ENCODE results near the gene SWAP70. TPM values are rescaled to one million over a fixed set of nuclear protein-coding genes. Genes with fewer than 3 reads are reported as not detected.

The SWAP70 gene
- total and polyA plus RNA-seq, 2 of the 13 experiments (the other 11 are each of a cell fraction or from before 2014, with no cell fraction given) = 4.6 to 8.7 TPM

DNA sequence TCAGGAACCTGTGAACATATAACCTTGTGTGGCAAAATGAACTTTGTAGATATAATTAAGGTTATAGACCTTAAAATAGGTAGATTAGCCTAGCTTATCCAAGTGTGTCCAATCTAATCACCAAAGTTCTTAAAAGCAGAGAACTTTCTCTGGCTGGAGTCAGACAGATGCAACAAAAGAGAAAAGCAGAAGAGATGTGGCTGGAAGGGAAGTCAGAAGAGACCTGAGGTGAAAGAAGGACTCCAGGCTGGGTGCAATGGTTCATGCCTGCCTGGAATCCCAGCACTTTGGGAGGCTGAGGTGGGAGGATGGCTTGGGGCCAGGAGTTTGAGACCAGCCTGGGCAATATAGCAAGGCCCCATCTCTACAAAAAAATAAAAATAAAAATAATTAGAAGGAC lies 39.4 kb upstream of the SWAP70 start:
- no peak for ATAC-seq
- H3K27ac ChIP-seq (ENCODE audit: extremely low read length, insufficient read depth, low read length) = no peak overlapping the region
- in situ Hi-C loops (cut with HindIII; ENCODE audit: extremely low pct_ligation_motif_present, low pct_unique_long_range_greater_than_20kb) = no loop called here
- TF ChIP-seq ZNF562 (CRISPR knock-in tag; IDR thresholded peaks at IDR 0.05; ENCODE audit: borderline replicate concordance) = no peak
- no peak for TF ChIP-seq SALL1 (CRISPR knock-in tag; IDR thresholded peaks at IDR 0.05)
- TF ChIP-seq, protein P1, sequence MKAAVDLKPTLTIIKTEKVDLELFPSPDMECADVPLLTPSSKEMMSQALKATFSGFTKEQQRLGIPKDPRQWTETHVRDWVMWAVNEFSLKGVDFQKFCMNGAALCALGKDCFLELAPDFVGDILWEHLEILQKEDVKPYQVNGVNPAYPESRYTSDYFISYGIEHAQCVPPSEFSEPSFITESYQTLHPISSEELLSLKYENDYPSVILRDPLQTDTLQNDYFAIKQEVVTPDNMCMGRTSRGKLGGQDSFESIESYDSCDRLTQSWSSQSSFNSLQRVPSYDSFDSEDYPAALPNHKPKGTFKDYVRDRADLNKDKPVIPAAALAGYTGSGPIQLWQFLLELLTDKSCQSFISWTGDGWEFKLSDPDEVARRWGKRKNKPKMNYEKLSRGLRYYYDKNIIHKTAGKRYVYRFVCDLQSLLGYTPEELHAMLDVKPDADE (CRISPR knock-in tag; IDR thresholded peaks at IDR 0.05) = no peak
- TF ChIP-seq, protein P2, sequence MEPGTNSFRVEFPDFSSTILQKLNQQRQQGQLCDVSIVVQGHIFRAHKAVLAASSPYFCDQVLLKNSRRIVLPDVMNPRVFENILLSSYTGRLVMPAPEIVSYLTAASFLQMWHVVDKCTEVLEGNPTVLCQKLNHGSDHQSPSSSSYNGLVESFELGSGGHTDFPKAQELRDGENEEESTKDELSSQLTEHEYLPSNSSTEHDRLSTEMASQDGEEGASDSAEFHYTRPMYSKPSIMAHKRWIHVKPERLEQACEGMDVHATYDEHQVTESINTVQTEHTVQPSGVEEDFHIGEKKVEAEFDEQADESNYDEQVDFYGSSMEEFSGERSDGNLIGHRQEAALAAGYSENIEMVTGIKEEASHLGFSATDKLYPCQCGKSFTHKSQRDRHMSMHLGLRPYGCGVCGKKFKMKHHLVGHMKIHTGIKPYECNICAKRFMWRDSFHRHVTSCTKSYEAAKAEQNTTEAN (CRISPR knock-in tag; conservative IDR thresholded peaks at IDR 0.05) = no peak
- no peak for TF ChIP-seq RFXANK (CRISPR knock-in tag; IDR thresholded peaks at IDR 0.05)
- no peak for TF ChIP-seq ZNF841 (CRISPR knock-in tag; IDR thresholded peaks at IDR 0.05; ENCODE audit: borderline replicate concordance)
- no peak for TF ChIP-seq FOXC1 (CRISPR knock-in tag; IDR thresholded peaks at IDR 0.05; ENCODE audit: borderline replicate concordance)
- TF ChIP-seq MYC (CRISPR knock-in tag; IDR thresholded peaks at IDR 0.05; ENCODE audit: borderline replicate concordance) = no peak
- TF ChIP-seq ZNF224 (CRISPR knock-in tag; IDR thresholded peaks at IDR 0.05) = no peak
- TF ChIP-seq PHF8 (CRISPR knock-in tag; IDR thresholded peaks at IDR 0.05) = no peak
- TF ChIP-seq, protein P3, sequence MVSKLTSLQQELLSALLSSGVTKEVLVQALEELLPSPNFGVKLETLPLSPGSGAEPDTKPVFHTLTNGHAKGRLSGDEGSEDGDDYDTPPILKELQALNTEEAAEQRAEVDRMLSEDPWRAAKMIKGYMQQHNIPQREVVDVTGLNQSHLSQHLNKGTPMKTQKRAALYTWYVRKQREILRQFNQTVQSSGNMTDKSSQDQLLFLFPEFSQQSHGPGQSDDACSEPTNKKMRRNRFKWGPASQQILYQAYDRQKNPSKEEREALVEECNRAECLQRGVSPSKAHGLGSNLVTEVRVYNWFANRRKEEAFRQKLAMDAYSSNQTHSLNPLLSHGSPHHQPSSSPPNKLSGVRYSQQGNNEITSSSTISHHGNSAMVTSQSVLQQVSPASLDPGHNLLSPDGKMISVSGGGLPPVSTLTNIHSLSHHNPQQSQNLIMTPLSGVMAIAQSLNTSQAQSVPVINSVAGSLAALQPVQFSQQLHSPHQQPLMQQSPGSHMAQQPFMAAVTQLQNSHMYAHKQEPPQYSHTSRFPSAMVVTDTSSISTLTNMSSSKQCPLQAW (CRISPR knock-in tag; IDR thresholded peaks at IDR 0.05) = no peak
- no peak for TF ChIP-seq MBD4 (IDR thresholded peaks at IDR 0.05; ENCODE audit: borderline replicate concordance, low read length)
- TF ChIP-seq NR2C2 (CRISPR knock-in tag; IDR thresholded peaks at IDR 0.05; ENCODE audit: borderline replicate concordance) = no peak
- TF ChIP-seq, protein P4, sequence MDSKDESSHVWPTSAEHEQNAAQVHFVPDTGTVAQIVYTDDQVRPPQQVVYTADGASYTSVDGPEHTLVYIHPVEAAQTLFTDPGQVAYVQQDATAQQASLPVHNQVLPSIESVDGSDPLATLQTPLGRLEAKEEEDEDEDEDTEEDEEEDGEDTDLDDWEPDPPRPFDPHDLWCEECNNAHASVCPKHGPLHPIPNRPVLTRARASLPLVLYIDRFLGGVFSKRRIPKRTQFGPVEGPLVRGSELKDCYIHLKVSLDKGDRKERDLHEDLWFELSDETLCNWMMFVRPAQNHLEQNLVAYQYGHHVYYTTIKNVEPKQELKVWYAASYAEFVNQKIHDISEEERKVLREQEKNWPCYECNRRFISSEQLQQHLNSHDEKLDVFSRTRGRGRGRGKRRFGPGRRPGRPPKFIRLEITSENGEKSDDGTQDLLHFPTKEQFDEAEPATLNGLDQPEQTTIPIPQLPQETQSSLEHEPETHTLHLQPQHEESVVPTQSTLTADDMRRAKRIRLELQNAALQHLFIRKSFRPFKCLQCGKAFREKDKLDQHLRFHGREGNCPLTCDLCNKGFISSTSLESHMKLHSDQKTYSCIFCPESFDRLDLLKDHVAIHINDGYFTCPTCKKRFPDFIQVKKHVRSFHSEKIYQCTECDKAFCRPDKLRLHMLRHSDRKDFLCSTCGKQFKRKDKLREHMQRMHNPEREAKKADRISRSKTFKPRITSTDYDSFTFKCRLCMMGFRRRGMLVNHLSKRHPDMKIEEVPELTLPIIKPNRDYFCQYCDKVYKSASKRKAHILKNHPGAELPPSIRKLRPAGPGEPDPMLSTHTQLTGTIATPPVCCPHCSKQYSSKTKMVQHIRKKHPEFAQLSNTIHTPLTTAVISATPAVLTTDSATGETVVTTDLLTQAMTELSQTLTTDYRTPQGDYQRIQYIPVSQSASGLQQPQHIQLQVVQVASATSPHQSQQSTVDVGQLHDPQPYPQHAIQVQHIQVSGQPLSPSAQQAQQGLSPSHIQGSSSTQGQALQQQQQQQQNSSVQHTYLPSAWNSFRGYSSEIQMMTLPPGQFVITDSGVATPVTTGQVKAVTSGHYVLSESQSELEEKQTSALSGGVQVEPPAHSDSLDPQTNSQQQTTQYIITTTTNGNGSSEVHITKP (CRISPR knock-in tag; IDR thresholded peaks at IDR 0.05; ENCODE audit: low read depth) = no peak
- TF ChIP-seq, protein P5, sequence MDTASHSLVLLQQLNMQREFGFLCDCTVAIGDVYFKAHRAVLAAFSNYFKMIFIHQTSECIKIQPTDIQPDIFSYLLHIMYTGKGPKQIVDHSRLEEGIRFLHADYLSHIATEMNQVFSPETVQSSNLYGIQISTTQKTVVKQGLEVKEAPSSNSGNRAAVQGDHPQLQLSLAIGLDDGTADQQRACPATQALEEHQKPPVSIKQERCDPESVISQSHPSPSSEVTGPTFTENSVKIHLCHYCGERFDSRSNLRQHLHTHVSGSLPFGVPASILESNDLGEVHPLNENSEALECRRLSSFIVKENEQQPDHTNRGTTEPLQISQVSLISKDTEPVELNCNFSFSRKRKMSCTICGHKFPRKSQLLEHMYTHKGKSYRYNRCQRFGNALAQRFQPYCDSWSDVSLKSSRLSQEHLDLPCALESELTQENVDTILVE (CRISPR knock-in tag; IDR thresholded peaks at IDR 0.05) = no peak

More for the DNA sequence above, 39.4 kb upstream of the SWAP70 start:
- no peak for FAIRE-seq
- H2AFZ ChIP-seq (ENCODE audit: low read length) = no peak overlapping the region
- no peak overlapping the region for H3K4me3 ChIP-seq (replicated peaks in 1 of 3; ENCODE audit: insufficient read depth in 1 of 3, low read depth in 2 of 3, low read length in 3 of 3)
- no peak overlapping the region for H3K9ac ChIP-seq (ENCODE audit: insufficient read depth, low read depth, low read length)
- H3K27me3 ChIP-seq (ENCODE audit: control insufficient read depth in 1 of 2, insufficient read depth in 2 of 2, low read length in 2 of 2) = peaks cover 1 to 16% of the 10 kb centered on the region in 2 experiments; a peak in 2 of 5 replicates
- CTCF ChIA-PET (ENCODE audit: low intra/inter-chr PET ratio, low total read pairs) = no interaction called here
- POLR2A ChIA-PET = no interaction called here
- H3K79me2 ChIP-seq (ENCODE audit: insufficient read depth, low read length) = no peaks in the 10 kb centered on the region
- intact Hi-C loops (cut with micrococcal nuclease; ENCODE audit: unreplicated experiment) = no loop called here
- H3K36me3 ChIP-seq (replicated peaks in 1 of 2; ENCODE audit: control insufficient read depth in 1 of 2, insufficient read depth in 2 of 2, low read length in 2 of 2) = no peaks in the 10 kb centered on the region
- no peak overlapping the region for H3K4me2 ChIP-seq (ENCODE audit: low read depth, low read length)
- H3K9me3 ChIP-seq (ENCODE audit: low read length) = no peaks in the 10 kb centered on the region
- no peaks in the 10 kb centered on the region for H3K4me1 ChIP-seq (ENCODE audit: insufficient read depth, low read length)
- no peak for DNase-seq (ENCODE audit: low spot score)
- H4K20me1 ChIP-seq (ENCODE audit: insufficient read depth, low read length) = no peaks in the 10 kb centered on the region
- no TSS peak for BruUV-seq (replicated peaks)
